Measurements from ENCODE around the gene USP34. TPM values are rescaled to one million over a fixed set of nuclear protein-coding genes. Genes with fewer than 3 reads are reported as not detected.

Gene USP34
- total and polyA plus RNA-seq, 2 of the 4 experiments (the other 2 are of a cell fraction) = 34.7 to 128 TPM

GRCh38 chr2:61452392-61452791, 18.5 kb downstream of the USP34 start:
- H3K9me1 ChIP-seq (ENCODE audit: insufficient read depth, low read length) = no peaks in the 10 kb centered on the region
- in situ Hi-C loops (cut with MboI; ENCODE audit: low sequenced_read_pairs) = no loop called here
- ChIA-PET POLR2A (ENCODE audit: unreplicated experiment) (no interaction called here), CTCF (no interaction called here)
- H2BK5ac ChIP-seq (ENCODE audit: low read depth, low read length, poor library complexity, severe bottlenecking) = no peak overlapping the region
- no peak overlapping the region for H2BK15ac ChIP-seq (ENCODE audit: low read depth, low read length)
- no peak overlapping the region for H3K18ac ChIP-seq (ENCODE audit: low read depth, low read length)
- no peak overlapping the region for H3K4ac ChIP-seq (ENCODE audit: low read depth, low read length)
- no peak overlapping the region for H2BK120ac ChIP-seq (ENCODE audit: low read depth, low read length)
- H3K4me1 ChIP-seq (ENCODE audit: control insufficient read depth, insufficient read depth, low read length) = no peaks in the 10 kb centered on the region; the same call in 1 of the 2 replicates
- H4K91ac ChIP-seq (ENCODE audit: insufficient read depth, low read depth, low read length) = no peak overlapping the region
- TF ChIP-seq CHD1 (IDR thresholded peaks at IDR 0.05; ENCODE audit: low read depth, low read length) = no peak
- no peak for TF ChIP-seq BHLHE40 (IDR thresholded peaks at IDR 0.05; ENCODE audit: low read depth, low read length)
- no peak for TF ChIP-seq MXI1 (IDR thresholded peaks at IDR 0.05; ENCODE audit: borderline replicate concordance, low read depth, low read length)
- TF ChIP-seq RCOR1 (IDR thresholded peaks at IDR 0.05; ENCODE audit: insufficient replicate concordance, low read length) = no peak
- no peak for TF ChIP-seq ELK1 (IDR thresholded peaks at IDR 0.05; ENCODE audit: borderline replicate concordance, low read depth, low read length)
- TF ChIP-seq MAZ (IDR thresholded peaks at IDR 0.05; ENCODE audit: borderline replicate concordance, low read depth, low read length) = no peak
- no peak for TF ChIP-seq SMC3 (IDR thresholded peaks at IDR 0.05; ENCODE audit: low read depth, low read length)
- no peak for TF ChIP-seq FOS (IDR thresholded peaks at IDR 0.05; ENCODE audit: low read depth, low read length)
- no peak for TF ChIP-seq CEBPB (IDR thresholded peaks at IDR 0.05; ENCODE audit: low read depth, low read length)
- no peak for TF ChIP-seq RAD21 (IDR thresholded peaks at IDR 0.05; ENCODE audit: low read length)
- TF ChIP-seq CTCF (conservative IDR thresholded peaks at IDR 0.05; ENCODE audit: low read depth, low read length) = no peak
- no peaks in the 10 kb centered on the region; the same call in 1 of the 2 replicates for H3K9me3 ChIP-seq (ENCODE audit: control insufficient read depth, insufficient read depth, low read length)
- no peak overlapping the region for H3K23ac ChIP-seq (ENCODE audit: low read depth, low read length)
- H3K4me2 ChIP-seq (ENCODE audit: low read depth, low read length) = no peak overlapping the region
- no peak overlapping the region for H3K27ac ChIP-seq (ENCODE audit: insufficient read depth, low read length)
- H2AK5ac ChIP-seq (ENCODE audit: low read depth, low read length) = no peak overlapping the region
- no peak overlapping the region for H2BK20ac ChIP-seq (ENCODE audit: low read depth, low read length)
- no peaks in the 10 kb centered on the region for H3K27me3 ChIP-seq (ENCODE audit: control insufficient read depth, insufficient read depth, low read length)
- intact Hi-C loops (cut with micrococcal nuclease) = no loop called here
- H2AFZ ChIP-seq (replicated peaks; ENCODE audit: low read length, poor library complexity) = no peak overlapping the region
- ATAC-seq (ENCODE audit: low read depth) (no peak), DNase-seq (no peak)
- H3K56ac ChIP-seq (ENCODE audit: extremely low read depth, insufficient read depth, low read length) = no peak overlapping the region
- no peak overlapping the region for H4K5ac ChIP-seq (ENCODE audit: low read depth, low read length)
- dilution Hi-C loops (cut with HindIII; ENCODE audit: low sequenced_read_pairs, unreplicated experiment) = no loop called here
- H3K79me1 ChIP-seq (ENCODE audit: low read depth in 1 of 2, low read length in 2 of 2) = peaks cover 9 to 66% of the 10 kb centered on the region in 2 experiments; a peak in 3 of 4 replicates
- 100% methylated on average over 1 of the region's 8 CpGs; no CpG with 5 or more reads in 1 of the 2 experiments for WGBS, 2 experiments (ENCODE audit: extremely low coverage in 2 of 2, insufficient read length in 1 of 2)
- H3K4me3 ChIP-seq (ENCODE audit: insufficient read depth, low read depth, low read length) = no peak overlapping the region
- H3K14ac ChIP-seq (replicated peaks; ENCODE audit: low read depth, low read length) = no peak overlapping the region
- peaks cover 6% of the 10 kb centered on the region; the same call in 1 of the 2 replicates for H3K36me3 ChIP-seq (ENCODE audit: control insufficient read depth, insufficient read depth, low read length)
- BruUV-seq (replicated peaks) = no TSS peak
- no peak overlapping the region for H3K9ac ChIP-seq (ENCODE audit: low read depth, low read length)
- H4K20me1 ChIP-seq (ENCODE audit: insufficient read depth, low read length) = peaks cover 74% of the 10 kb centered on the region
- no peak overlapping the region for H4K8ac ChIP-seq (ENCODE audit: low read depth in 2 of 2, low read length in 2 of 2)
- no peak overlapping the region for H2AK9ac ChIP-seq (replicated peaks; ENCODE audit: low read depth, low read length, poor library complexity)

All from IMR-90 (cell line).